Thoracic aorta (tissue), 2 donors: Measurements from ENCODE around the gene SLC25A13. TPM values are rescaled to one million over a fixed set of nuclear protein-coding genes. Genes with fewer than 3 reads are reported as not detected.
"Not testable (repeated sequence)": the region's sequence is repeated elsewhere in the genome, so short reads cannot be mapped to it uniquely, and the experiment has no call there.

Source experiments
- ATAC-seq: fragments of 150-250 bp; one replicate; pipeline ENCODE4 v1.8.0; 2017; ENCODE audit warnings: low read depth; ENCODE audit not compliant: insufficient number of reproducible peaks, low FRiP score
- DNase-seq: peaks from one replicate; pipeline ENCODE4 v3.0.0-alpha.2; 2020; ENCODE audit warnings: low spot score
- H3K27ac ChIP-seq, 2 donors: fragments of 200-600 bp; sonication (generic); 1 replicate in 1 of 2; 2 replicates in 1 of 2; pipeline ENCODE4 v1.5.1; 2016; ENCODE audit warnings: mild to moderate bottlenecking in 2 of 2, moderate library complexity in 2 of 2
- H3K27me3 ChIP-seq: fragments of 200-600 bp; sonication (generic); replicated peaks from 2 replicates; pipeline ENCODE4 v1.6.0; 2016; ENCODE audit warnings: mild to moderate bottlenecking; ENCODE audit not compliant: insufficient read depth
- H3K36me3 ChIP-seq: fragments of 200-600 bp; sonication (generic); one replicate; pipeline ENCODE4 v1.5.1; 2016
- H3K4me1 ChIP-seq, 2 donors: fragments of 200-600 bp; sonication (generic); 1 replicate in 1 of 2; 2 replicates in 1 of 2; pipeline versions ENCODE4 v1.5.1 to v1.6.0; 2016; ENCODE audit warnings: low read depth in 2 of 2, mild to moderate bottlenecking in 1 of 2; ENCODE audit not compliant: control insufficient read depth in 1 of 2
- H3K4me3 ChIP-seq: fragments of 200-600 bp; sonication (generic); 2 replicates; pipeline ENCODE4 v1.5.1; 2016; ENCODE audit warnings: mild to moderate bottlenecking
- H3K9me3 ChIP-seq: fragments of 200-600 bp; sonication (generic); 2 replicates; pipeline ENCODE4 v1.5.1; 2016
- CTCF ChIP-seq: fragments of 200-600 bp; sonication (generic); IDR thresholded peaks from one replicate; pipeline ENCODE4 v1.5.1; 2019; ENCODE audit warnings: antibody characterized with exemption
- total RNA-seq, 2 donors: library from RNA; depleted of rRNA; stranded (reverse); fragments of >200 nt; gene quantifications; one replicate each; pipeline versions ENCODE4 v1.1.0 to v1.2.3, GENCODE V29; 2016

Gene SLC25A13
- total RNA-seq, 2 donors from 2014 or later: 18.5 to 24.2 TPM

GRCh38 chr7:96157856-96158255 is 164.0 kb downstream of the SLC25A13 start:
- H3K4me3 ChIP-seq: no peak overlapping the region
- H3K4me1 ChIP-seq: no peaks in the 10 kb centered on the region
- no peaks in the 10 kb centered on the region for H3K9me3 ChIP-seq
- TF ChIP-seq CTCF: no peak
- H3K27ac ChIP-seq: no peak overlapping the region
- H3K36me3 ChIP-seq: peaks cover 3% of the 10 kb centered on the region
- DNase-seq: no peak
- ATAC-seq: no peak
- H3K27me3 ChIP-seq: no peaks in the 10 kb centered on the region

- H3K4me1 ChIP-seq, H3K4me3 ChIP-seq: not testable (repeated sequence)
Measured at GRCh38 chr7:96154506-96154905, 167.4 kb downstream of the SLC25A13 start.

GRCh38 chr7:96152706-96153105 is 169.2 kb downstream of the SLC25A13 start:
- peaks cover 3% of the 10 kb centered on the region for H3K36me3 ChIP-seq
- DNase-seq (no peak), ATAC-seq (no peak)
- no peak for TF ChIP-seq CTCF
- no peaks in the 10 kb centered on the region for H3K27me3 ChIP-seq
- no peaks in the 10 kb centered on the region for H3K9me3 ChIP-seq
- H3K27ac ChIP-seq: no peak overlapping the region
- no peaks in the 10 kb centered on the region for H3K4me1 ChIP-seq
- H3K4me3 ChIP-seq: no peak overlapping the region

More at GRCh38 chr7:96154506-96154905, 167.4 kb downstream of the SLC25A13 start:
- not testable (repeated sequence) for ATAC-seq, H3K36me3 ChIP-seq, DNase-seq, H3K27ac ChIP-seq, H3K9me3 ChIP-seq, H3K27me3 ChIP-seq

GRCh38 chr7:96151889-96152288 is 170.0 kb downstream of the SLC25A13 start:
- H3K27me3 ChIP-seq: no peaks in the 10 kb centered on the region
- H3K4me3 ChIP-seq: no peak overlapping the region
- DNase-seq (no peak), ATAC-seq (no peak)
- no peak overlapping the region for H3K27ac ChIP-seq
- H3K4me1 ChIP-seq: no peaks in the 10 kb centered on the region
- no peaks in the 10 kb centered on the region for H3K9me3 ChIP-seq
- no peak for TF ChIP-seq CTCF
- H3K36me3 ChIP-seq: no peaks in the 10 kb centered on the region

- DNase-seq (no peak), ATAC-seq (no peak)
- H3K9me3 ChIP-seq: no peaks in the 10 kb centered on the region
- H3K27ac ChIP-seq: no peak overlapping the region
- no peaks in the 10 kb centered on the region for H3K4me1 ChIP-seq
- H3K36me3 ChIP-seq: peaks cover 5% of the 10 kb centered on the region
- H3K27me3 ChIP-seq: no peaks in the 10 kb centered on the region
- no peak for TF ChIP-seq CTCF
- no peak overlapping the region for H3K4me3 ChIP-seq
Measured at GRCh38 chr7:96144260-96144526, 177.7 kb downstream of the SLC25A13 start.

- H3K27me3 ChIP-seq: no peaks in the 10 kb centered on the region
- no peak for DNase-seq
- no peak for ATAC-seq
- no peak overlapping the region for H3K27ac ChIP-seq
- H3K9me3 ChIP-seq: no peaks in the 10 kb centered on the region
- no peak overlapping the region for H3K4me3 ChIP-seq
- H3K4me1 ChIP-seq: no peaks in the 10 kb centered on the region
- TF ChIP-seq CTCF: no peak
- peaks cover 5% of the 10 kb centered on the region for H3K36me3 ChIP-seq
Measured at GRCh38 chr7:96143495-96144259, 178.2 kb downstream of the SLC25A13 start.
